ENCODE measurements around the gene KRTAP12-3.

The KRTAP12-3 gene

DNA sequence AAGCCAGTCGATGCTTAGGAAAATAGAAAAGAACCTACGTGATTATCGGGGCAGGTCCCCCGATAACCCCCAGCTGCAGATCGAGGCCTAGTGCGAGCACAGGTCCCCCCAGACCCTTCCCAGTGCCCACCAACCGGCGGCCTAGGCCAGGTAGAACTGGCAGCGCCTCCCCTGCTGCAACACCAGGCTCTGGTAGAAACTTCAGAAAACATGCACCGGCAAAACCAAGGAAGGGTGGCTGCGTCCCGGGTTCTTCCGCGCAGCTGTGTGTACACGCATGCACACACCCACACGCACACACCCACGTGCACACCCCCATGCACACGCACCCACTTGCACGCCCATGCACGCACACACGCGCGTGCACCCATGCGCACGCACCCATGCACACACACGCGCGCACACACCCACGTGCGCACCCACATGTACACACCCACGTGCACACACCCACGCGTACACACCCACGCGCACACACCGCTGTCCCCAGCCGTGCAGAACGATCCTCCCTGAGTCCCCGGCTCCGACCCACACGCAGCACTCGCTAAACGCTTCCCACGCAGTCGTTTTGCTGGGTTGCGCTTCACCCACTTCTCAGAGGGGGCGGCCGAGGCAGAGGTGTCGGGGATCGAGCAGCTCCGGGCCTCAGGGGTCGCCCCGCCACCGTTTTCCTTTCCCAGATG, 48.4 kb downstream of the KRTAP12-3 start:
- DNase-seq = no peak

DNA sequence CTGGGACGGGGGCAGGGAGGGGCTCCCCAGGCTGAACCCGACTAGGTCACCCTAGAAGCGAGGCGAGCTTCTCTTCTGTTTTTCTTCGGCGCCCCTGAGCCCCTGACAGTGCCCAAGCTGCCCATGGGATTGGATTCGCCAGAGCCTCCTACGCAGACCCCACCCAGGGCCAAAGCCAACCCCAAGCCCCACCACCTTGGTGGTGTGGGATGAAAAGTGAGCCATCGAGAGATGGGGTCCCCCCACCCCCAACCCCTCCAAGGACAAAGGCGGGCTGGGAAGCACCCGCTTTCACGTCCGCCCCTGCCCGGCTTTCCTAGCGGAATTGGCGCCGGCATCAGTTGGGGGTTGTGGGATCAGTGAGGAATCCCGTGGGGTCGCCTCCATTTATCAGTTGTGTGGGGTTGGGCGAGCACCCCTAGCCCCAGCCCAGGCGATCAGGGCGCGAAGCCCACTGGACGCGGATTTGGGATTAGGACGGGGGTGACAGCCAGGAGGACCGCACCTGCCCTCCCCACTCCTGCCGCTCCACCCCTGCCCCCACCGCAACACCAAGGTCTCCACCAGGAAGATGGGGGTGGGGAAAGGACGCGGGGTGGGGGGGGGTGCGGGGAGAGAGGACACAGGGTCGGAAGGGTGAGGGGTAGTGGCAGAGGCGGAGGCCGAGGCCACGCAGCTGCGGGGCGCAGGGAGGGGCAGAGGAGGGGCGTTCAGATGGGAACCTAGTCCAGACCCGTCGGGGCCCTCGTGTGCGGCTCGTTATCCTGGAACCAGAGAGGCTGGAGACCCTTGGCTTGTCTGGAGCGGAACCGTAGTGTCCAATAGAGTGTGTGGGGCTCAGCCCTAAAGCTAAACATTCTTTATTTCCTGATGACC, 49.2 kb downstream of the KRTAP12-3 start:
- DNase-seq = no peak

Measured in NCI-H1436 treated with DMSO at 0.1 percent for 48 hours (cell line).